IPS-11a (cell line): ENCODE data around the gene PLXNA4.

Experiments
- H3K4me3 ChIP-seq: one replicate; pipeline ENCODE4 v1.5.1; 2013; ENCODE audit warnings: low read depth, low read length, control low read depth

Gene PLXNA4

DNA sequence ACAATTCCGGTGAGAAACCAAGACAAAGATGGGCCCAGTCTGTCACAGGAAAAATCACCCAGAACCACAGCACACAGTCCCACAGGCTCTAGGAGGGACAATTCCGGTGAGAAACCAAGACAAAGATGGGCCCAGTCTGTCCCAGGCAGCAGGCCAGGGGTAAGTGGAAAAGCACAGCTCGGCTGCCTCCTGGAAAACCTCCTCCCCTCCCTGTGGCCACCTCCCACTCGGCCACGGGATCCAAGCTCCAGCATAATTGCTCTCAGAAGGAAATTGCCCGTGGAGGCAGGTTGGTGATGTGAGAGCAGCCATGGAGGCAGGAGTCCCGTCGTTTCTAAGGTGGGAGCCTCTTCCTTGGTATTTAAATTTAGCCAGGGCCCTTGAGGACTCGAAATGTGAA lies 95.7 kb downstream of the PLXNA4 start:
- H3K4me3 ChIP-seq = no peak overlapping the region

DNA sequence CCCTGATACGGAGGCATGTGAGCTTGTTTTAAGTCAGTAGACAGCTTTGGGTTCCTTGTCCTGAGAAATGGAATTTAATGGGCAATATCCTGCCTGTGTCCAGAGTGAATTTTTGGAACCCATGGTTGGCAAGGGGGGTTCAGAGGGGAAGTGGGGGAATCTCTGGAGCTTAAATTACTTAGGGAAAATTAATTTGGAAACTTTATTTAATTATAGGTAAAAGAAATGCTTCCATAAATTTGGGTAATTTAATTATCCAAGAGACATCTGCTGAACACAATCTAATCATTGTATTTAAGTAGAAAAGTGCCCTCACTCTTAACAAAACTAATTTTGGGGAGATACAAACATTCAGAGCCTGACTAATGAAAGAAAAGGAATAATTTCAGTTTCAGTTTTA lies 99.7 kb downstream of the PLXNA4 start:
- no peak overlapping the region for H3K4me3 ChIP-seq

DNA sequence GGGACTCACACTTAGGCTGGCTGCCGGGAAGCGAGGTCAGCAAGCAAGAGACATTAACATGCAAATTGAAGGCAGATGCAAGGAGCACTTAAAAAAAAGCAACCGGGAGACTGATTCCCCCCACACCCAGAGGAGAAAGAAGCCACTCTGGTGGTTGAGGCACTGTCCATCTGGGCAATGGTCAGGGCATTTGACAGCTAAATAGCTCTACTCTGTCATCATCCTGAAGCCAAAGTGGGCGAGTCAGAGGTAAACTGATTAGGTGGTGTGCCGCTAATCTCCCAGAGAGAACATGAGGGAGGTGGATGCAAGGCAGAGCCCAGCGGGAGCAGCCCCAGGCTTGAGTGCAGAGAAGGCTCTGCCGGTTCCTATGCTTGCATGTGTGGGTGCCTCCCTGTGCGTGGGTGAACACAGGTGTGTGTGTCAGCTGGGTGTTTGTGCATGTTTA lies 100.6 kb downstream of the PLXNA4 start:
- H3K4me3 ChIP-seq = no peak overlapping the region

DNA sequence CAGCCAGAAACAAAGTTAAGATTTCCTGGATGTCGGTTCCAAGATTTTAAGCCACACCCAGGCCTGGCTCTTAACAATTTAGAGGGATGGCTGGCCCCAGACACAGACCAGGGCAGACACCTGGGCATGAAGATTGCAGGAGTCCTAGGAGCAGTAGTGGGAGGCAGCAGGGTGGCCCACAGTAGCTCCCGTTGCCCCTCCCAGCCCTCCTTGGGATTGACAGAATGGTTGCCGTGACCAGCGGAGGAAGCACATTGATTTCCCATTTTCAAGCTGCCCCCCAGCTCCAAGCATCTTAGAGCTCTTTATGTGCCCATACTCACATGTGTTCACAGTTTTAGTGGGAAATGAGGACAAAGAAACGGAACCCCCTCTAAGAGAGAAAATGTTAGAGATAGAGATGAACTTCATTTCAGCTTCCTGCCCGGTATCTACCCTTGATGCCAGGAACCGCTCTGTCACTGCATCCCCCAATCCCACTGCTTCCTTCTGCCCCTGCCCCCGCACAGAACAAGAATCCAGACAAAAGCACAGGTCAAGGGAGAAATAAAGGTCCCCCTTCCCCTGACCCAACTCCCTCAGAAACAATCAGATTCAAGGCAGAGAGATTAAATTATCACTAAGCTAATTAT lies 101.1 kb downstream of the PLXNA4 start:
- H3K4me3 ChIP-seq = no peak overlapping the region

DNA sequence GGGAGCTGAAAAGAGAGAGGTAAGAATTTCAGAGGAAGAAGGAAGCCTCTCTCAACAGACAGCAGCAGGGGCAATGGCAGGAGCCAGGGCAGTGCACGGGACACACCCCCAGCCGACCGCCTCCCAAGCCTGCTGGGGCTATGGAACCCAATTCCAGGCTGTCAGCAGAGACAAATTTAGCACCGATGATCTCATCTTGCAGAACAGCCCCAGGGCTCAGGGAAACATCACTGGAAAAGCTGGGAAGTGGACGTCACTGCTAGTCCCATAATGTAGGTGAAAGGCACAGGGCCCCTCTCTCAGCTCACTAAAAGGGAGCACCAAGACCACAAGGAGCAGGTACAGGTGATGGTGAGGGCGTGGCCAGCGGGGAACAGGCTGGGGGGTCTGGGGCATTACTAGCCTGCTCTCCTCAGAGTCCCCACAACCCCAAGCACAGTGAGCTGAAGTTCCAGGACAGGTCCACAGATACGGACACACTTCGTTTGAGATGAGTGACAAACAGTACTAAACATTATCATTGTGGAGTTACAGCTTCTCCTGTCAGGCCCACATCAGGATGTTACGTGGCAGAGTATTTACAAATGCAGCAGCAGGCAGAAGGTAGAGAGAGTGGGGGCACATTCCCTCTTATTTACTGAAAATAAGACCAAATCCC lies 103.7 kb downstream of the PLXNA4 start:
- no peak overlapping the region for H3K4me3 ChIP-seq

DNA sequence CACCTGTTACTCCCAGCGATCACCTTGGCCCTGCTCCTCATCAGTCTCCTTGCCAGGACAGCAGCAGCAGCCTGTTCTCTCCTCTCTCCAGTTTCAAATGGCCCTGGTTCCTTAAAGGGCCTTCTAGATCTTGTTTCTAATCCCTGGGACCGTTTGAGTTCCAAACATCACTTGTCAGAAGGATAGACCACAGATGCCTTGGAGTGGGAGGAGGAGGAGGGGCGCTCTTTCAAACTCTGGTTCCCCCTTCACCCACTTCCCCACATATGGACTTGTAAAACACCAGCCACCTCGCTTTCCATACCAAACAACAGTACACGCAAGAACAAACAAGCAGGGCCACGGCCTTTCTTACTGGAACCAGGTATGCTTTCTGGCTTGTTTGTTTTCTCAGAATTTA lies 104.8 kb downstream of the PLXNA4 start:
- no peak overlapping the region for H3K4me3 ChIP-seq

DNA sequence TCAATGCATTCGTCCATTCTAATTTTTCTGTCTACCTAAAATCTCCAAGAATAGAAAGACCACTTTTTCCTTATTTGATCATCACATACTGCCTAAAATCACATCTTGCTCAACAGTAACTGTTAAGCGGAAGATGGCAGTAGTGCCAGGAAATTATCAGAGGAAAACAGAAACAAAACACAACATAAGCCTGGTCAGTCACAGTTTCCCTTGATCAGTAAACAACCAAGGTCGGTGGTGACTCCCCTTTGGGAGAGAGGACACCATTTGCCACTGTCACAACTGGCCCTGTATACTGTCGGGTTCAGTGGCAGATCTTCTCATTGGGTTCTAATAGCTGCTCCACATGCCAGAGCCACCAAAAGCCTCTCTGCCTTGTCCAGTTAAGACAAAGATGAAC lies 106.6 kb downstream of the PLXNA4 start:
- no peak overlapping the region for H3K4me3 ChIP-seq

DNA sequence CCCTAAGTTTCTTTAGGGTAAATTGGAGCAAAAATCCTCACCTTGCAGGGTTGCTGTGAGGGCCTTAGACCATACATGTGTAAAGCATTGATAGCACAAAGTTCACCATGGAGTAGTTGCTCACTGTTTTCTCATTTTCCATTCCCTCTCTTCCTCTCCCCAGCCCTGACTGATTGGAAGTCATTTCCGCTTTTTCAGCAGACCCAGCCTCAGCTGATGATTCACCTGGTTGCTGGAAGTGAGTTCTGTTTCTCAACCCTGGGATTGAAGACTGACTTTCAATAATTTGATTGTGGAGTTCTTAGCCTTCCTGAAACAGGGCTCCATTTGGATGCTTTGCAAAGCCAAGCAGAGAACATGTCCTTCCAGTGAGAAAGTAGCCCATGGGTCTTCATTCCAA lies 107.0 kb downstream of the PLXNA4 start:
- no peak overlapping the region for H3K4me3 ChIP-seq

DNA sequence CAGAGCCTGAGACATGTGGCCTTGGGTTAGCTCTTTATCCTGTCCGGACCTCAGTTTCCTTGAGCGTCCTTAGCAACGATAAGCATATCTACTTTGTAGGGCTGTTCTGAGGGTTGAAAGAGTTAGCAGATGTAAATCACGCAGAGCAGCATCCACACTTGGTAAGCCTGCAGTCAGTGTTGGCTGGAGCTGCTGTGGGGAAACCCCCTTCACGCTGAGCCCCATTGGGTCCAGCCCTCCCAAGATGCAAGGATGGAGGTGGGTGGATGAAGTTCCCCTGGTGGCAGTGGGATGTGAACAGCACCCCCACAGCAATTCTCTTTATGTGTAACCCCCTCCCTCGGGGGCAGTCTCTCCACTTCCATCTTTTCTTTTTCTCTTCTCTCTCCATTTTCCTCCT lies 109.9 kb downstream of the PLXNA4 start:
- no peak overlapping the region for H3K4me3 ChIP-seq

DNA sequence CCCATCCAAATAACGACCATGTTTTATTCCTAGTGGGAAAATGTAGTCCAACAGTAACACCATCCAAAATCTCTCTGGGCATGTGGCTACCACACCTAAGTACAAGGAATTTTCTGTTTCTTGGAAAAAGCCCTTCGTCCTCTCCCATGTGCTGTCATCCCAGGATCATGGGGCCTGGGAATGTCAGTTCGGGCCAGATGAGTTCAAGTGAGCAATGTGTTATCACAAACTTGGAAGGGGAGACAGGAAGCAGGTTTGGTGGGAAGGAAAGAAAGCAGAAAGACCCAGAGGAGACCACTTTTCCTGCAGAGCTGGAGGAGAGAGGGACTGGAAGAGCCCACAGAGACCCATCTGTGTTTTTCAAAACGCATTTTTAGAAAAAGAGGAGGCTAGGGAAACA lies 110.8 kb downstream of the PLXNA4 start:
- H3K4me3 ChIP-seq = no peak overlapping the region

DNA sequence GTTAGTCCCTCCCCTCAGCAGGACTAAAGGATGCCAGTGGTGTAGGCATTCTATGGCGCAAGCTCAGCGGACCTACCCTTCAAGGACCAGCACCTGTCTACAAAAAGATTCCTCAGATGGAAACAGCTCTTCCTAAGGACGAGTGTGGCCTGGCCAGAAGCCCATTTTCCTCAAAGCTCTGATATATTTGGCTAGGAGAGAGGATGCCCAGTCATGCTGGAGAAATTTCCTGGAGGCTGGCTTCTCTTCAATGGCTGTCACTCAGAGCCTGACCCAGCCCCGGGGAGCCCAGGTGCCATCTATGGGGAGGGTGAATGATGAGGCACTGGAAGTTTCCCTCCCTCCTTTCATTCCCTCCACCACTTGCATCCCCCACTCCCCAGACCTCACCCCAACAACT lies 111.5 kb downstream of the PLXNA4 start:
- no peak overlapping the region for H3K4me3 ChIP-seq

DNA sequence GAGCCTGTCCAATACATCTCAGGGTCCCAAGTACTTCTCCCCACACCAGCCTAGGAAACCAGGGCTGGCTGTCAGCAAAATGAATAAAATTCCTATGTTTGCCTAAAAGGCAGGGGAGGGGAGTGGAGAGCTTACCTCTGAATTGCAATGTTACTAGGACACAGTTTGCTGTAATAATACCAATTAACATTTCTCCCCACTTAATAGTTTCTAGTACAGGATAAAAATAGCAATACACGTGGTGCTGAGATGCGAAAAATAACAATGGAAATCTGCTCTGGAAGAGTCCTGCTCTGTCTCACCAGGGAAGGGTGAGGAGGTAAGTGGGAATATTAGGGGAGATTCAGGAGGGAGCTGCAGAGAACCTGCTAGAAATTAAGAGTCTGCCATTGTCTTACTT lies 112.3 kb downstream of the PLXNA4 start:
- no peak overlapping the region for H3K4me3 ChIP-seq

DNA sequence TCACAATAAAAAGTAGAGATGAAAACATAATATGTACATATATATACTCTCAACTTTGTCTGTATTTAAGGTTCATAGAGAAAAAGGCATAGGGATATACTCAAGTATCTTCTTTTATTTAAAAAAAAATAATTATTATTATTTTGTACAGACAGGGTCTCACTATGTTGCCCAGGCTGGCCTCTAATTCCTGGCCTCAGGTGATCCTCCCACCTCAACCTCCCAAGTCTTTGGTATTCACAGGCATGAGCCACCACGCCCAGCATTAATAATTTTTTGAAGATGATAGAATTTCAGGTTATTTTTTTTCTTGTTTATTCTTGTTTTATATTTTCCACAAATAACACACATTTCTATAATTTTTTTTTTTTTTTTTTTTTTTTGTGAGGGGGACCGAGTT lies 113.8 kb downstream of the PLXNA4 start:
- no peak overlapping the region for H3K4me3 ChIP-seq

DNA sequence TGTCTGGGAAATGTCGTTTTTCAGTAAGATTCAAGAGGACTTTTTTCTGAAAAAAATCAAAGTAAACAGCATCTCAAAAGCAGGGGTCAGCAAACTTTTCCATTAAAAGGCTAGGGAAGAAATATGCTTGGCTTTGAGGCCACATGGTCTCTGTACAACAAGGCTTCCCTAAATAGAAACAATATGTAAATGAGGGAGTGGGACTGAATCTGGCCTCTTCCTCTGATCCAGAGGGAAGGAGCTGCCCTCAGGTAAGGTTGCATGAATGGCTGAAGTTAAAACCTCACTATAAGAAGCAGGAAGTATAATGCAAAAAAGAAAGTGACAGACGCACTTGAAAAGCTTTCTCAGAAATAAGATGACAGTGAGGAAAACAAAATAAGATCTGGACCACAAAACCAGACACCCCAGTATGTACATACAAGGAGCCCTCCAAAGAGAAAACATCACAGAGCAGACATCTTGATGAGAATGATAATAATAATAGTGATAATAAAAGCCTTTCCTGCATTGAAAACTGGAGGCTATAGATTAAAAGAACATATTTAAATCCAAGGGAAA lies 115.2 kb downstream of the PLXNA4 start:
- no peak overlapping the region for H3K4me3 ChIP-seq

DNA sequence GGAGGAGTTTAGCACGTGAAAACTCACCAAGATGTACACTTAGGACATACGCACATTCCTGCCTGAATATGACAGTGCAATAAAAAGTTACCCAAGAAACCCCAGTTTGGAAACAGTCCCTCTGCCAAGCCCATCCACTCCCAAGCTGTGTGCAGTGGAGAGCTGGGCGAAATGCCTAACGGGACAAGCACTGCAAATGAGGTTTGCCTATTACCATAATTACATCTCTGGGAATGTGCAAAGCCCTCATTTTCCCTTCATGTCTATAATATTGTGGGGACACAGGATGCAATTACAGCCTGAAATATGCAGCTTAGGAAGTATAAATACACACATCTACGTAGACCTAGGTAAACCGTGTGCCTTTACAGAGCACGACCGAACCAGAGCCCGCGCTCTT lies 117.5 kb downstream of the PLXNA4 start:
- H3K4me3 ChIP-seq = no peak overlapping the region

DNA sequence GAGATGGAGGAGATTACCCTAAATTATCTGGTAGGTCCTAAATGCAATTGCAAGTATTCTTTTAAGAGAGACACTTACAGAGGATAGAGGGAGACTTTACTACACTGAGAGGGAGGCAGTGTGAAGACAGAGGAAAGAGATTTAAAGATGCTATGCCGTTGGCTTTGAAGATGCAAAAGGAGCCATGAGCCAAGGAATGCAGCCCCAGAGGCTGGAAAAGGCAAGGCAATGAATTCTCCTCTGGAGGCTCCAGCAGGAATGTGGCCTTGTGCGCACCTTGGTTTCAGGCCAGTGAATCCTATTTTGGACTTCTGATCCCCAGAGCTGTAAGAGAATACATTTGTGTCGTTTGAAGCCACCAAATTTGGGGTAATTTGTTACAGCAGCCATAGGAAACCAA lies 118.6 kb downstream of the PLXNA4 start:
- no peak overlapping the region for H3K4me3 ChIP-seq

DNA sequence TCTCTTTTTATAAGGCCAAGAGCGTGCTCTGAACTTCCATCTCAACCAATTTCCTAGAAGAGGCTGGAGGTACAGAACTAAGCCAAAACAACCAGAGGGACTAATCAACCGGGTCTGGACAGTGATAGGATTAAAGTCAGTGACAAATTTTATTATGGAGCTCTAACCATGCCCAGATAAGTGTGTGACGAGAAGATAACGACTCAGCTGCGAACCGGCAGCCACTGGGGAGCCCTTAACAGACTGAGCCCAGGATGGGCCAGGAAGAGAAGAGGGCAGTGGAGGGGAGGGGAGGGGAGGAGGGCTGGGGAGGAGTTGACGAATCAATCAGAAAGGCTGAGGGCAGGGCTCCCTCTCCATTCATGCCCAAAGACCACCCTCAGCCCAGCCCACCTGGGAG lies 119.9 kb downstream of the PLXNA4 start:
- no peak overlapping the region for H3K4me3 ChIP-seq

DNA sequence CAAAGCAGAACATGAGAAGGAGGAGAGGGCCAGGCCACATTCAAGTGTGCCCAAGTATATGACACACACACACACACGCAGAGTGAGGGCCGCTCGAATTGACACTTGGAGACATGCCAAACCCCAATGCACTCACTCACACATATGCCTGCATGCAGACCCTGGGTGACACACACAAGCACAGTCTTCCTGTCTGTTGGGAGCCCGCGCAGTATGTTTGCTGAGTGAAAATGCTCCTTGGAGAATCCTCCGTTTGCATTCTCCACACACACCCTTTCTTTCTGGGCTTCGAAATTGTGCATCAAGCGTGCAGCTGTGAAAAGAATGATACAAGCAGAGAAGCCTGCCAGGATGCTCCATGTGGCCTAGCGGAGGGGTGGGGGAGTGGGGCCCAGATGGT lies 120.9 kb downstream of the PLXNA4 start:
- H3K4me3 ChIP-seq = no peak overlapping the region

DNA sequence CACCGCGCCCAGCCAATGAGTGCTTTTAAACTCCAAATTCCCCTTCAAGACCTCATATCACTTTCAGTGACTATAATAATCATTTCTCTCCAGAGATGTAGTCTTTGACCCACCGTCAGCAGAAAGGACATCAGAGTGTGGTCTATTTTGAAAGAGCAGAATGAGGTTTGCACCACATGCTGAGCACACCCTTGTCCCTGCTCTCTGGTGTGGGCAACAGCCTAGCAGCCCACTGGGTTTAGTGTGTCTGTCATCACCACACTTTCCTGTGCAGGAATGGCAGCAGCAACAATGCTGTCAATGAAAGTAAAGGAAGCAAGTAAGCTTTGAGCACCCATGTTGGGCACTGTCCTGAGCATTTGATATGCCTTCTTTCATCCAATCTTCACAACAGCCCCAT lies 122.4 kb downstream of the PLXNA4 start:
- H3K4me3 ChIP-seq = no peak overlapping the region

DNA sequence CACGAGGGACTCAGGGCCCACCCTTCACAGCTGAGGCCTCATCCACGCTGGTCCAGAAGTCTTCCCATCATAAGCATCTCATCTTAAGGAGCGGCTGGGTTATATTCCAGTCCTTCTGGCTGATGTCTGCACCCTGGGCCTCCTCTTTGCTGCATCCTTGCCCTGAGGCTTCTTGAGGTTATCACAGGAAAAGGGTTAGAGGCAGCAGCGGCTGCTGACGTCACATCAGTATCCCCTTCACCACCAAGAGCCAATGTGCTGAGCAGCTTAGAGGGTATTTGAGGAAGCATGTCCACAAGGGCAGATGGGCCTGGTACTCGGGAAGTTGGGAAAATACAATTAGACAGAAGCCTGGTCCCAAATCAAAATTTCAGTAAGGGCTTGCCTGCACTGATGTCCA lies 125.1 kb downstream of the PLXNA4 start:
- no peak overlapping the region for H3K4me3 ChIP-seq

DNA sequence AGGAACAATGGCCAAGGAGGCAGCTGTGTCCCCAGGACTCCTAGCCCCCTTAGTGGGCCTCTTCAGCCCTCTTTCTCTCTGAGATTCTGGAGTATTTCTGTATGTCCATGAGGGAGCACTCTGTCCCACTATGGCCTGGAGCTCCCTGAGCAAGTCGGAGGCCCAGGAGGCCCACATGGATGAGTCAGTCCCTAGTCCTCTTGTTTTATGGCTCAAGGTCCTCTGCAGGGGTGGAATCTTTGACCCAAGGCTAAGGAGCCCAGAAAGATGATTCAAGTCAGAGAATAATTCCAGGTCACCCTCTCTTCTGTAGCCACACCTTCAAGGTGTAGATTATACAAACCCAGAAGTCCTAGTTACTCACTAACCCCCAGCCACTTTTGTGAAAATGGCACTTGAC lies 125.6 kb downstream of the PLXNA4 start:
- no peak overlapping the region for H3K4me3 ChIP-seq

DNA sequence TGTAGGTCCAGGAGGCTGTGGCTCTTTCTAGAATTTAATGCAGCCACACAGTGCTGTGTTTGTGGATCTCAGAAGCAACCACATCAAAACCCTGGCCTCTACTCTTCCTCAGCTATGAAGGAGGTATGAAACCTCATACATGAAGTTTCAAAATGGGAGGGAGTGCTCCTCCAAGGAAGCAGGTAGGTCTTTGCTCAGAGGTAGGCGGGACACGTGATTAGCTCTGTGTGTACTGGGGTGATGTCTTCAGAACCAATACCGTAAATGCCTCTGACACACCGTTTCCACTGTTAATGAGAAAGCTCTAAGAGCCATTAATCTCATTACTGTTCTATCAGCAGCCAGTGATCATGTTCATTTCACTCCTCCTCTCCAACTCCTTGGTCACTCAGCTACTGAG lies 126.1 kb downstream of the PLXNA4 start:
- H3K4me3 ChIP-seq = no peak overlapping the region
